Measurements from ENCODE around the gene POLRMT.

POLRMT gene

GRCh38 chr19:648904-649801 lies 15.8 kb upstream of the POLRMT start:
- H3K36me3 ChIP-seq = peaks cover 70% of the 10 kb centered on the region
- H3K9me3 ChIP-seq (ENCODE audit: severe bottlenecking) = no peaks in the 10 kb centered on the region
- H3K27me3 ChIP-seq (ENCODE audit: insufficient read depth, low read depth, severe bottlenecking) = no peaks in the 10 kb centered on the region
- no peak for DNase-seq
- no peak overlapping the region for H3K27ac ChIP-seq
- no peak for TF ChIP-seq CTCF (IDR thresholded peaks at IDR 0.05; ENCODE audit: low read depth, low read length)
- H3K4me3 ChIP-seq (ENCODE audit: low read depth, low read length) = no peak overlapping the region

GRCh38 chr19:648305-648704 lies 15.0 kb upstream of the POLRMT start:
- Histone ChIP-seq H3K27me3 (ENCODE audit: insufficient read depth, low read depth, severe bottlenecking) (no peaks in the 10 kb centered on the region), H3K9me3 (ENCODE audit: severe bottlenecking) (no peaks in the 10 kb centered on the region), H3K4me3 (ENCODE audit: low read depth, low read length) (no peak overlapping the region), H3K36me3 (peaks cover 63% of the 10 kb centered on the region), H3K27ac (no peak overlapping the region)
- no peak for DNase-seq
- TF ChIP-seq CTCF (IDR thresholded peaks at IDR 0.05; ENCODE audit: low read depth, low read length) = no peak

DNA sequence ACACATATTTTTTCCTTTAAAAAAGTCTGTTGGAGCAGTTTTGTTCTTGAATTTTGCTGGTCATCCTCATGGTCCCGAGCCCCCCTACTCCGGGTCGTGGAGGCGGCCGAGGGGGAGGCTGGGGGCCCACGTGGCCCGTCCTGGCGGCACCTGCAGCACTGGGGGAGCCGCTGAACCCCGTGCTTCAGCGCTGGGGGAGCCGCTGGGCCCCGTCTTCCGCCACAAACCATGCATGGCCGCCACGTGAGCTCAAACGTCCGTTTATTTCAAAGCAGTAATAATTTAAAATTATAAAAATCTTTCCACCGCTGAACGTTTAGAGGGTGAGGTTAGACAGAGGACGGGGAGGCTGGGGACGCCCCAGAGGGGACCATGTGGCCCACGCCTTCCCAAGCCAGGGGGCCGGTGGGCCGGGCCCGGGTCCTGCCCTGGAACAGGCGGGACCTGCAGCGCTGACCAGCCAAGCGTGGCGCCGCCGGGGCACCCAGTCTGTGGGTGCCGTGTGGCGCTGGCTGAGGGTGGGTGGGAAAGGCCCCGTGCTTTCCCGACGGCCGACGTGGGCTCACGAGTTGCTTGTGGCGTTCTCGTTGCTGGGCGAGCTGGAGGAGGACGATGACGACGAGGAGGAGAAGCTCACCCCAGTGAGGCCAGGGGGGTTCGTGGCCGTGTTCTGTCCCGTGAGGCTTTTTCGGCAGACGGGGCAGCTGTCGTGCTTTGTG lies 14.4 kb upstream of the POLRMT start:
- H3K27ac ChIP-seq = no peak overlapping the region
- no peaks in the 10 kb centered on the region for H3K27me3 ChIP-seq (ENCODE audit: insufficient read depth, low read depth, severe bottlenecking)
- no peak overlapping the region for H3K4me3 ChIP-seq (ENCODE audit: low read depth, low read length)
- H3K36me3 ChIP-seq = peaks cover 62% of the 10 kb centered on the region
- no peak for TF ChIP-seq CTCF (IDR thresholded peaks at IDR 0.05; ENCODE audit: low read depth, low read length)
- DNase-seq = no peak
- H3K9me3 ChIP-seq (ENCODE audit: severe bottlenecking) = no peaks in the 10 kb centered on the region

DNA sequence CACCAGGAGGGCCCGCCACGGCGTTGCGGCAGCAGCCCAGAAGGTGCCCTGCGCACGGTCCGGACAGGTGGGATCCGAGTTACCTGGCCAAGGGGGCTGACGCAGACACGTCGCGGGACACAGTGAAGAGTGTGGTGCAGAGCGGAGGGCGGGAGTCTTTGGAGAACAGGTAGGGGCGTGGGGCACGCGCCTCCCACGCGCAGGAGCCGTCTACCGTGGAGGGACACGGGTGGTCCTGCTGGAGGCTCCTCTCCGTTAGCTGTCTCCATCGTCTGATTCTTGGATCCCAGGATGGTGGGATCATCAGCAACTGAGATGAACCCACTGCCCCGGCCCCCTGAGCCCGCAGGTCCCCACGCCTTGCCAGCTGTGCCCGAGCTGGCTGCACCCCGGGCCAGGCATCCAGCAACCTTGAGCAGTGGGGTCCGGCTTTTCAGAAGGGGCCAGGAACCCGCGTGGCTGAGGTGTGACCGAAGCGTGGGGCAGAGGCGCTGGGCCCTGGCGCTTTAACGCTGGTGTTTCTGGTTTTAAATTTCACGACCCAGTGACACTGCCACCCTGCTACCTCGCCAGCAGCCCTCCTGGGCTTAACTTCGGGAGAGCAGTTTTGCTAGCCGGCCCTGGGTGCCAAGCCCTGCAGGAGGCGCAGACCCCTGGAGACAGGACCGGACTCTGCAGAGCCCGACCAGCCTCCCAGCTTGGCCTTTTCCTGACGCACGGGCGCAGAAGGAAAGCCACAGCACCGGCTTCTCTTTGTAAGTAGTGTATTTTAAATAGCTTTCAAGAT lies 13.6 kb upstream of the POLRMT start:
- no peak for DNase-seq
- H3K36me3 ChIP-seq = peaks cover 54% of the 10 kb centered on the region
- no peaks in the 10 kb centered on the region for H3K27me3 ChIP-seq (ENCODE audit: insufficient read depth, low read depth, severe bottlenecking)
- H3K27ac ChIP-seq = no peak overlapping the region
- TF ChIP-seq CTCF (IDR thresholded peaks at IDR 0.05; ENCODE audit: low read depth, low read length) = no peak
- H3K9me3 ChIP-seq (ENCODE audit: severe bottlenecking) = no peaks in the 10 kb centered on the region
- H3K4me3 ChIP-seq (ENCODE audit: low read depth, low read length) = no peak overlapping the region

GRCh38 chr19:645912-646778 lies 12.8 kb upstream of the POLRMT start:
- no peaks in the 10 kb centered on the region for H3K27me3 ChIP-seq (ENCODE audit: insufficient read depth, low read depth, severe bottlenecking)
- peaks cover 48% of the 10 kb centered on the region for H3K36me3 ChIP-seq
- no peak for TF ChIP-seq CTCF (IDR thresholded peaks at IDR 0.05; ENCODE audit: low read depth, low read length)

More at GRCh38 chr19:645912-646778, 12.8 kb upstream of the POLRMT start:
- Histone ChIP-seq H3K27ac (no peak overlapping the region), H3K9me3 (ENCODE audit: severe bottlenecking) (no peaks in the 10 kb centered on the region), H3K4me3 (ENCODE audit: low read depth, low read length) (no peak overlapping the region)
- no peak for DNase-seq

Measured in WERI-Rb-1 (cell line).